ES-I3 (cell line): Measurements from ENCODE around the gene TPM2.

Experiments
- H3K36me3 ChIP-seq: 2 replicates; pipeline ENCODE4 v1.6.1; 2013; ENCODE audit warnings: mild to moderate bottlenecking, low read length, control low read depth, moderate library complexity; ENCODE audit not compliant: insufficient read depth
- H3K4me1 ChIP-seq: 2 replicates; pipeline ENCODE4 v1.6.1; 2013; ENCODE audit warnings: mild to moderate bottlenecking, control low read depth, low read length; ENCODE audit not compliant: insufficient read depth
- H3K9ac ChIP-seq: 2 replicates; pipeline ENCODE4 v1.6.1; 2013; ENCODE audit warnings: low read depth, mild to moderate bottlenecking, low read length, moderate library complexity
- H3K9me3 ChIP-seq: 2 replicates; pipeline ENCODE4 v1.6.1; 2013; ENCODE audit warnings: mild to moderate bottlenecking, low read length, moderate library complexity; ENCODE audit not compliant: control insufficient read depth, insufficient read depth

Gene TPM2

GRCh38 chr9:35689542-35690293 is at the start of gene TPM2:
Gene TPM2 (minus strand): TSS chr9:35689925. CDS start chr9:35689817, 108 bp downstream.
- H3K4me1 ChIP-seq = peaks cover 6% of the 10 kb centered on the region; the same call in 1 of the 2 replicates
- 0 out of 2 replicates have a peak, but pooled peaks cover 10% of the 10 kb centered on the region for H3K36me3 ChIP-seq
- H3K9me3 ChIP-seq = no peaks in the 10 kb centered on the region
- peak within 1 kb of the TSS; percentile 60 for H3K9ac ChIP-seq

DNA sequence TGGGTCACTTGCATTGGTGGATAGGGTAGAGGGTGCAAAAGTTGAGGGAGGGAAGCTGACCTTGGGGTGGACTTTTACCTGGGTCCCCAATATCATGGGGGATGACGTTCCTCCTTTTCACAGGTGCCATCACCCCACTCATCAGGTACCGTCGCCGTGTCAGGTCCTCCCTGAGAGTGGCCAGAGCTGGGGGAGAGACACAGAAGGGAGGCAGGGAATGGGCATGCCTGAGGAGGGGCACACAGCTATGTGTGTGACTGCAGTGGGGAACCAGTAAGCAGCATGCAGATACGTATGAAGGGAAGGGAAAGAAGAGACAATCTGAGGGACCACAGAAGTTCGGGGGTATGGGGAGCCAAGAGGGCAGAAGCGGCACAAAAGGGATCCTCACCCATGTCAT is 49.2 kb upstream of the TPM2 start:
- Histone ChIP-seq H3K4me1 (no peaks in the 10 kb centered on the region), H3K9ac (no peak overlapping the region), H3K9me3 (no peaks in the 10 kb centered on the region), H3K36me3 (peaks cover 41% of the 10 kb centered on the region)

DNA sequence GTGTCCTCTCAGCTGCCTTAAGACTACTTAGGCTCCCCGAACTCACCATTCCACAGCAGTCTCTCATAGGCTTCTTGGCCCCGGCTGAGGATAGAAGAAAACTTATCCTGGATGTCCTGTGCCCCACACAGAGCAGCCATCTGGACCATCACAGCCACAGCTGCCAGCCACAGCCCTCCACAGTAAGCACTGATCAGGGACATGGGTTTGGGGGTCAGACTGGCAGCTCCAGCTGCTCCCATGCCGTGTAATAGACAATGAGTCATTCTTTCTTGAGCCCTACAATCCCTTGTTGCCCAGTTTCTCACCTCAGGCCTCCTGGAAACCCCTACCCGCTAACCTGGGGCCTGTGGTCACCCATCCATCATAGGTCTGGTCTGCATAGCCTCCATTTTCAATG is 48.5 kb upstream of the TPM2 start:
- Histone ChIP-seq H3K9me3 (no peaks in the 10 kb centered on the region), H3K9ac (no peak overlapping the region), H3K36me3 (peaks cover 37% of the 10 kb centered on the region), H3K4me1 (no peaks in the 10 kb centered on the region; the same call in 1 of the 2 replicates)

DNA sequence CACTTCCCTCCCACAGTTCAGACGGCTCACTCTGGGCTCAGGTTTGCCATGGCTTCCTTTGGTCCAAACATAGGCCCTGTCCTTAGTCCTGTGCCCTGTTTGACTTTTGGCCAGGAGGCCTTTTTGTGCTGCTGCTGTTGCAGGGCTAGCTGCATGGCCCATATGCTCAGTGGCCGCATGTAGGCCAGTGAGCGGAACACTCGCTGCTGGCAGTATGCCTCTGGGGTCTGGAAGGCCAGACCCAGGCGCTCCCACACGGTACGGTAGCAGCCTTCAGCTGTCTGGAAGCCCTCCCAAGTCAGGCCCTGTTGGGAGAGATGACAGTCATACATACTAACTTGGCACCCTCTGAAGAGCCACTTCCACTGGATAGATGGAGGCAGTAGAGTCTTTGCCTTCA is 47.4 kb upstream of the TPM2 start:
- Histone ChIP-seq H3K36me3 (peaks cover 32% of the 10 kb centered on the region), H3K4me1 (no peaks in the 10 kb centered on the region; the same call in 1 of the 2 replicates), H3K9me3 (no peaks in the 10 kb centered on the region), H3K9ac (no peak overlapping the region)

- H3K36me3 ChIP-seq = peaks cover 29% of the 10 kb centered on the region
These were observed 46.5 kb upstream of the TPM2 start for GRCh38 chr9:35736201-35736633.

DNA sequence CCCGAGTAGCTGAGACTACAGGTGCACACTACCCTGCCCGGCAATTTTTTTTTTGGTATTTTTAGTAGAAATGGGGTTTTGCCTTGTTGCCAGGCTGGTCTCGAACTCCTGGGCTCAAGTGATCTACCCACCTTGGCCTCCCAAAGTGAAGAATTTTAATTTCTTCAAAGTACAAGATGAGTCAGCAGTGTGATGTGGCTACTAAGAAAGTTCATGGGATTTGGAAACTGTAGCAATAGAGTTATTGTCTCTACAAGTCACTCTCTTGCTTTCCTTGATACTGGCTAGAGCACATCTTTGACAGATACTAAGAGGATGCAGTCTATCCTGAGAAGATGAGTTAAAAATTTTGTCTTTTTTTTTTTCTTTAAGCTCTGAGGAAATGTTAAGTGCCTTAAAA is 44.4 kb upstream of the TPM2 start:
- H3K4me1 ChIP-seq = peaks cover 16% of the 10 kb centered on the region
- H3K9me3 ChIP-seq = no peaks in the 10 kb centered on the region
- no peak overlapping the region for H3K9ac ChIP-seq
- H3K36me3 ChIP-seq = peaks cover 20% of the 10 kb centered on the region

More at GRCh38 chr9:35736201-35736633, 46.5 kb upstream of the TPM2 start:
- Histone ChIP-seq H3K4me1 (no peaks in the 10 kb centered on the region; the same call in 1 of the 2 replicates), H3K9me3 (no peaks in the 10 kb centered on the region), H3K9ac (no peak overlapping the region)

DNA sequence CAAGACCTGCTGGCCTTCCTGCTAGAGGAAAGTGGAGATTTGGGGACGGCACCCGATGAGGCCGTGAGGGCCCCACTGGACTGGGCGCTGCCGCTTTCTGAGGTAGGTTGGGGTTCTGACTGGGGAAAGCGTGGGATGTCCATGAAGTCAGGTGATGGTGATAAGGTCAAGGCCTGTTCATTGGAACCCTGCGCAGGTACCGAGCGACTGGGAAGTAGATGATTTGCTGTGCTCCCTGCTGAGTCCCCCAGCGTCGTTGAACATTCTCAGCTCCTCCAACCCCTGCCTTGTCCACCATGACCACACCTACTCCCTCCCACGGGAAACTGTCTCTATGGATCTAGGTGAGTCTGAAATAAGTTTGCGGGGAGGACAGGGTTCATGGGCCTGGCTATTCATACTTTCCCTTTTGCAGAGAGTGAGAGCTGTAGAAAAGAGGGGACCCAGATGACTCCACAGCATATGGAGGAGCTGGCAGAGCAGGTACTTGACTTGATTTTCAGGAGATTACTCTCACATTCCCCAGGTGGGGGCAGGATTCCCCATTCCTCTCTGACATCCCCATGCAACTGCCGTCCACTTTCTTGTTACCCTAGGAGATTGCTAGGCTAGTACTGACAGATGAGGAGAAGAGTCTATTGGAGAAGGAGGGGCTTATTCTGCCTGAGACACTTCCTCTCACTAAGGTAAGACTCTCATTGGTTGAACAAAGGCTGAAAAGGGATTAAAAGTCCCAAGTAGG is 43.2 kb upstream of the TPM2 start:
- Histone ChIP-seq H3K9ac (peak overlapping the region; percentile 72), H3K9me3 (no peaks in the 10 kb centered on the region), H3K36me3 (peaks cover 15% of the 10 kb centered on the region), H3K4me1 (peaks cover 24% of the 10 kb centered on the region)

DNA sequence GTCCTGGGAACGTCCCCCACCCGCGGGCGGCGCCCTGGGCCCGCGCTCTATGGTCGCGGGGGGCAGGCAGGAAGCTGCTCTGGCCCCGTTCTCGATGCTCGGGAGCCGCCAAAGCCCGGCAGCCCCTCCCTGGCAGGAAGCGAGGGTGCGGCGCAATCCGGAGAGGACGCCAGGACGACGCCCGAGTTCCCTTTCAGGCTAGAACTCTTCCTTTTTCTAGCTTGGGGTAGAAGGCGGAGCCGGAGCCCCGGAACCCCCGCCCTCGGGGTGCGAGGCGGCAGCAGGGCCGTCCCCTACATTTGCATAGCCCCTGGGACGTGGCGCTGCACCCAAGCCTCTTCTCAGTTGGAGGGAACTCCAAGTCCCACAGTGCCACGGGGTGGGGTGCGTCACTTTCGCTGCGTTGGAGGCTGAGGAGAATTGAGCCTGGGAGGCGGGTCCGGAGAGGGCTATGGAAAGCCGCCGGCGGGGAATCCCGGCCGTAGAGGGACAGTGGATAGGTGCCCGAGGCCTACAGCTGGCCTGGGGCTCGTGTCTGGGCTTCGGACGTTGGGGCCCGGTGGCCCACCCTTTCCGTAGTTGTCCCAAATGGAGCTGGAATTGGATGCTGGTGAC is 42.6 kb upstream of the TPM2 start, which contains the start of the genes CREB3 and TLN1:
Gene CREB3 (plus strand): TSS at position 482 of the 615 bp plus-strand sequence. CDS start 107 bp downstream, at position 589.
Gene TLN1 (minus strand): TSS at position 11 of the 615 bp plus-strand sequence. CDS start 6,501 bp downstream, outside the sequence.
- Histone ChIP-seq H3K4me1 (peaks cover 28% of the 10 kb centered on the region), H3K9ac (peak within 1 kb of the TSS; percentile 72), H3K9me3 (no peaks in the 10 kb centered on the region), H3K36me3 (peaks cover 11% of the 10 kb centered on the region)

DNA sequence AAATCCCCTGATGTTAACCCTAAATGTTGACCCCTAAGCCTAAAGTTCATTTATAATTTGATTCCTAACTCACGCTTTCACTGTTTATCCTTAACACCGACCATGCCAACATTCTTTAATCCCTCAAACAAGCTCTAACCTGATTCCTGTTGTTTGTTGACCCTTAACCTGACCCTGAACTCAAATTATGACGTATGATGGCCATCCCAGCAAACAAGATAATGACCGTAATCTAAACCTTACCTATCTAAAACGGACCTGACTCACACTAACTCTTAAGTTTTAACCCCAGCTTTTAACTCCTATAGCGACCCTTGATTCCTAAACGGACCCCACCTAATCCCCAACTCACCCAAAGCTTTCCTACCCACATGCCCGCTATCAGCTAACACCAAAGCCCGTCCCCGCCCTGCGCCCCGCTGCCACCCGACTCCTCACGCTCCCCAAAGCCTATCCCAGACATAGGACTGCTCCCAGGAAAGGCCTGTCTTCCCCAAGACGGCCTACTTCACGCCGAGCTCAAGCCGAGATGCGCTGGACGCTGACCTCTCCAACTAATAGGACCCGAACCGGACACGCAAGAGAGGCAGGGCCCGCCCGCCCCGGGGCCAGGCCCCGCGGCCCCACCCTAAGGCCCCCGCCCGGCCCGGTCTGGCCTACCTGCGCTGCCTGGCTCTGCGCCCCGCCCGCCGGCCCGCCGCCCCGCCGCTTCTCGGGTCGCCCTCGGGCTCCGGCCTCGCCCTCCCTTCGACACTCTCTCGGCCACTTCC is 41.9 kb upstream of the TPM2 start:
- Histone ChIP-seq H3K4me1 (peaks cover 35% of the 10 kb centered on the region), H3K9me3 (no peaks in the 10 kb centered on the region), H3K9ac (peak overlapping the region; percentile 72), H3K36me3 (peaks cover 9% of the 10 kb centered on the region; the same call in 1 of the 2 replicates)

GRCh38 chr9:35730486-35730854 is 40.7 kb upstream of the TPM2 start:
- H3K4me1 ChIP-seq = peaks cover 40% of the 10 kb centered on the region
- no peaks in the 10 kb centered on the region for H3K9me3 ChIP-seq
- H3K36me3 ChIP-seq = peaks cover 4% of the 10 kb centered on the region; the same call in 1 of the 2 replicates
- H3K9ac ChIP-seq = peak overlapping the region; percentile 72; the same call in 1 of the 2 replicates

- Histone ChIP-seq H3K4me1 (peaks cover 40% of the 10 kb centered on the region), H3K9me3 (no peaks in the 10 kb centered on the region), H3K9ac (no peak overlapping the region; the same call in 1 of the 2 replicates), H3K36me3 (peaks cover under 1% of the 10 kb centered on the region; the same call in 1 of the 2 replicates)
These were observed 40.2 kb upstream of the TPM2 start for GRCh38 chr9:35729700-35730485.

- H3K36me3 ChIP-seq = peaks cover 7% of the 10 kb centered on the region; the same call in 1 of the 2 replicates
- no peak overlapping the region; the same call in 1 of the 2 replicates for H3K9ac ChIP-seq
- peaks cover 40% of the 10 kb centered on the region for H3K4me1 ChIP-seq
- H3K9me3 ChIP-seq = no peaks in the 10 kb centered on the region
These were observed 39.4 kb upstream of the TPM2 start for GRCh38 chr9:35729101-35729500.
